HG02759 (cell line): ENCODE results near the gene ATG101.

ENCODE experiments used
- ATAC-seq: cut with Tn5 transposase; IDR thresholded peaks from one replicate; pipeline ENCODE4 v1.9.1; 2021; ENCODE audit warnings: mild to moderate bottlenecking, moderate library complexity; ENCODE audit not compliant: unreplicated experiment

ATG101 gene

GRCh38 chr12:52069327-52070184, at the start of gene ATG101:
Gene ATG101 (plus strand): TSS chr12:52069978. CDS start chr12:52073651, 3,673 bp downstream.
- peak; percentile 93 for ATAC-seq

GRCh38 chr12:52020539-52021336, 49.0 kb upstream of the ATG101 start:
- no peak for ATAC-seq

GRCh38 chr12:52022841-52023181, 47.0 kb upstream of the ATG101 start:
- ATAC-seq, result peak; percentile 11

- ATAC-seq, result peak; percentile 65
Measured at GRCh38 chr12:52023182-52023975, 46.4 kb upstream of the ATG101 start.

GRCh38 chr12:52023976-52024688, 45.6 kb upstream of the ATG101 start:
- peak; percentile 5 for ATAC-seq

GRCh38 chr12:52024845-52025230, 44.9 kb upstream of the ATG101 start:
- no peak for ATAC-seq

GRCh38 chr12:52026263-52026662, 43.5 kb upstream of the ATG101 start:
- ATAC-seq, result no peak

GRCh38 chr12:52027085-52027843, 42.5 kb upstream of the ATG101 start:
- no peak for ATAC-seq

GRCh38 chr12:52029685-52030084, 40.1 kb upstream of the ATG101 start:
- ATAC-seq, result no peak

GRCh38 chr12:52032446-52032803, 37.4 kb upstream of the ATG101 start:
- no peak for ATAC-seq

- peak; percentile 95 for ATAC-seq
Measured at GRCh38 chr12:52032804-52033445, 36.9 kb upstream of the ATG101 start.

- no peak for ATAC-seq
Measured at GRCh38 chr12:52033446-52034140, 36.2 kb upstream of the ATG101 start.

- ATAC-seq, result no peak
Measured at GRCh38 chr12:52035190-52035589, 34.6 kb upstream of the ATG101 start.

- no peak for ATAC-seq
Measured at GRCh38 chr12:52035926-52036325, 33.9 kb upstream of the ATG101 start.

GRCh38 chr12:52036587-52037171, 33.1 kb upstream of the ATG101 start:
- peak; percentile 34 for ATAC-seq

- ATAC-seq, result peak; percentile 13
Measured at GRCh38 chr12:52037248-52037861, 32.4 kb upstream of the ATG101 start.

GRCh38 chr12:52038447-52038846, 31.3 kb upstream of the ATG101 start:
- no peak for ATAC-seq

GRCh38 chr12:52041035-52041434, 28.7 kb upstream of the ATG101 start:
- no peak for ATAC-seq
